ENCODE results near the gene COBL. TPM values are rescaled to one million over a fixed set of nuclear protein-coding genes. Genes with fewer than 3 reads are reported as not detected.

COBL gene
- total and polyA plus RNA-seq, 2 of the 8 experiments (the other 6 are each of a cell fraction or from before 2014, with no cell fraction given) = 13.8 to 40.4 TPM

- H3K27ac ChIP-seq (ENCODE audit: low read depth, low read length) = no peak overlapping the region
- no peak overlapping the region for H4K8ac ChIP-seq (ENCODE audit: extremely low read depth, insufficient read depth, low read length)
- H3K4me2 ChIP-seq (ENCODE audit: insufficient read depth in 1 of 2, low read depth in 2 of 2, low read length in 2 of 2) = no peak overlapping the region
- 0 out of 7 replicates have a peak, but pooled peaks cover 0 to 4% (median 0%) of the 10 kb centered on the region in 4 experiments for H3K27me3 ChIP-seq (replicated peaks in 1 of 4; ENCODE audit: control insufficient read depth in 3 of 4, extremely low read depth in 1 of 4, insufficient read depth in 3 of 4, low read length in 3 of 4)
- no peak overlapping the region for H2AK5ac ChIP-seq (ENCODE audit: low read depth, low read length)
- WGBS, 2 experiments (ENCODE audit: extremely low coverage in 1 of 2, insufficient coverage in 1 of 2, insufficient read length in 1 of 2, insufficient replicate concordance in 2 of 2, low coverage in 1 of 2, low lambda C conversion rate in 2 of 2, missing lambda C conversion rate in 1 of 2) = 95% methylated on average over 3 of the region's 3 CpGs; no CpG with 5 or more reads in 1 of the 2 experiments
- no peak overlapping the region for H3K23ac ChIP-seq (ENCODE audit: insufficient read length)
- H2AFZ ChIP-seq (ENCODE audit: low read length) = no peak overlapping the region
- peaks cover 0 to 14% of the 10 kb centered on the region in 2 experiments; a peak in 2 of 4 replicates for H3K9me3 ChIP-seq (ENCODE audit: insufficient read depth in 2 of 2, low read depth in 1 of 2, low read length in 1 of 2)
- H2BK15ac ChIP-seq (ENCODE audit: low read length) = no peak overlapping the region
- DNase-seq (ENCODE audit: low read depth in 1 of 2, low spot score in 2 of 2) (no peak), FAIRE-seq (no peak)
- H3K79me1 ChIP-seq (ENCODE audit: low read depth, low read length) = peaks cover 9% of the 10 kb centered on the region
- no peak overlapping the region for H3K14ac ChIP-seq (ENCODE audit: insufficient read length)
- POLR2A ChIA-PET (ENCODE audit: partially characterized antibody) = interaction anchor here (0.8 to 1.6 kb wide), 3 partner anchors 8 to 145 kb away, joined by 3 read pairs; no protein-coding TSS in a partner anchor
- H3K18ac ChIP-seq (ENCODE audit: extremely low read depth, low read length) = no peak overlapping the region
- H2BK20ac ChIP-seq (ENCODE audit: low read length) = no peak overlapping the region
- peaks cover 0 to under 1% of the 10 kb centered on the region in 2 experiments; a peak in 2 of 4 replicates for H3K79me2 ChIP-seq (ENCODE audit: control insufficient read depth in 1 of 2, insufficient read depth in 2 of 2, low read length in 2 of 2)
- H4K91ac ChIP-seq (replicated peaks; ENCODE audit: insufficient read length, low read length) = no peak overlapping the region
- H3K4me3 ChIP-seq (ENCODE audit: extremely low read depth in 1 of 4, insufficient read depth in 2 of 4, low read depth in 3 of 4, low read length in 4 of 4) = no peak overlapping the region
- H2BK12ac ChIP-seq (ENCODE audit: low read depth, low read length) = no peak overlapping the region
- H3K4ac ChIP-seq (replicated peaks; ENCODE audit: insufficient read length, low read depth, low read length) = no peak overlapping the region
- no peak overlapping the region for H2BK120ac ChIP-seq (replicated peaks; ENCODE audit: low read depth, low read length)
- peaks cover 0 to 4% of the 10 kb centered on the region in 2 experiments for H4K20me1 ChIP-seq (replicated peaks in 1 of 2; ENCODE audit: control insufficient read depth in 1 of 2, insufficient read depth in 2 of 2, low read length in 2 of 2)
- no peak overlapping the region for H3K9ac ChIP-seq (replicated peaks in 1 of 4; ENCODE audit: extremely low read depth in 1 of 4, low read depth in 3 of 4, low read length in 3 of 4)
- no peaks in the 10 kb centered on the region; the same call in 1 of the 2 replicates for H3K23me2 ChIP-seq (ENCODE audit: low read depth, low read length)
- TF ChIP-seq BCL11A (IDR thresholded peaks at IDR 0.05; ENCODE audit: low read depth in 2 of 2, low read length in 2 of 2) = no peak
- TF ChIP-seq TAF7 (optimal IDR thresholded peaks at IDR 0.05; ENCODE audit: borderline replicate concordance, low read depth, low read length) = no peak
- no peak for TF ChIP-seq RNF2 (IDR thresholded peaks at IDR 0.05; ENCODE audit: borderline replicate concordance, low read depth, low read length, missing control alignments, poor library complexity, severe bottlenecking)
- no peak for TF ChIP-seq CBX8 (IDR thresholded peaks at IDR 0.05; ENCODE audit: borderline replicate concordance, low read depth, low read length)
- no peak for TF ChIP-seq CTCF (IDR thresholded peaks at IDR 0.05; ENCODE audit: control extremely low read depth in 1 of 3, insufficient read depth in 1 of 3, low read depth in 1 of 3, low read length in 3 of 3)
- no peak for TF ChIP-seq SP2 (IDR thresholded peaks at IDR 0.05; ENCODE audit: low read length)
- H2BK5ac ChIP-seq (ENCODE audit: low read depth, low read length) = no peak overlapping the region
- H4K5ac ChIP-seq (ENCODE audit: insufficient read length, low read depth, low read length) = no peak overlapping the region
- H3K56ac ChIP-seq (replicated peaks; ENCODE audit: insufficient read length, low read depth, low read length) = no peak overlapping the region
- CTCF ChIA-PET (ENCODE audit: partially characterized antibody) = interaction anchor here (0.6 to 2.1 kb wide), 6 partner anchors 13 to 1779 kb away, joined by 3 to 6 read pairs (median 3); no protein-coding TSS in a partner anchor
- no peaks in the 10 kb centered on the region for H3K36me3 ChIP-seq (ENCODE audit: control insufficient read depth in 2 of 4, insufficient read depth in 4 of 4, low read length in 3 of 4)
- peaks cover 1 to 13% (median 8%) of the 10 kb centered on the region in 4 experiments; a peak in 4 of 7 replicates for H3K4me1 ChIP-seq (replicated peaks in 1 of 4; ENCODE audit: control insufficient read depth in 3 of 4, insufficient read depth in 4 of 4, low read length in 3 of 4)
Measured at GRCh38 chr7:51210766-51211165, 105.8 kb downstream of the COBL start.
